Stimulated activated CD8-positive, alpha-beta memory T cell treated with anti-CD3 and anti-CD28 coated beads, Interleukin-7, amount 100 ng/mL, for 4 hours (primary cell): ENCODE results near the gene ACTG1.

Source experiments
- DNase-seq, 2 donors: peaks; one replicate each; pipeline ENCODE4 v3.0.0-alpha.2; 2020; ENCODE audit warnings: low read depth in 2 of 2

Gene ACTG1

GRCh38 chr17:81464586-81464985 is 48.0 kb downstream of the ACTG1 start:
- DNase-seq = no peak

DNA sequence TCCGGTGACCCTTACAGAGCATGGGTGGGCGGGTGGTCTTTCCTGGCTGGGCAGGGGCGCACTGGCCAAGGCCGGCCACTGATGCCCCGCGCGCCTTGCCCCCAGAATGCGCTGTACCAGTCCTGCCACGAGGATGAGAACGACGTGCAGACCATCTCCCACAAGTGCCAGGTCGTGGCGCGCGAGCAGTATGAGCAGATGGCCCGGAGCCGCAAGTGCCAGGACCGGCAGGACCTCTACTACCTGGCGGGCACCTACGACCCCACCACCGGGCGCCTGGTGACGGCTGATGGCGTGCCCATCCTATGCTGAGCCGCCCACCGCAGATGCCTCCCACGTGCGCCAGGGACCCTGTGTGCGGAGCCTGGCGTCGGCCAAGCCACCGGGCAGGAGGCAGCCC is 49.1 kb downstream of the ACTG1 start:
- no peak for DNase-seq

- DNase-seq = no peak
These were observed 50.0 kb downstream of the ACTG1 start for GRCh38 chr17:81462506-81463125.

DNA sequence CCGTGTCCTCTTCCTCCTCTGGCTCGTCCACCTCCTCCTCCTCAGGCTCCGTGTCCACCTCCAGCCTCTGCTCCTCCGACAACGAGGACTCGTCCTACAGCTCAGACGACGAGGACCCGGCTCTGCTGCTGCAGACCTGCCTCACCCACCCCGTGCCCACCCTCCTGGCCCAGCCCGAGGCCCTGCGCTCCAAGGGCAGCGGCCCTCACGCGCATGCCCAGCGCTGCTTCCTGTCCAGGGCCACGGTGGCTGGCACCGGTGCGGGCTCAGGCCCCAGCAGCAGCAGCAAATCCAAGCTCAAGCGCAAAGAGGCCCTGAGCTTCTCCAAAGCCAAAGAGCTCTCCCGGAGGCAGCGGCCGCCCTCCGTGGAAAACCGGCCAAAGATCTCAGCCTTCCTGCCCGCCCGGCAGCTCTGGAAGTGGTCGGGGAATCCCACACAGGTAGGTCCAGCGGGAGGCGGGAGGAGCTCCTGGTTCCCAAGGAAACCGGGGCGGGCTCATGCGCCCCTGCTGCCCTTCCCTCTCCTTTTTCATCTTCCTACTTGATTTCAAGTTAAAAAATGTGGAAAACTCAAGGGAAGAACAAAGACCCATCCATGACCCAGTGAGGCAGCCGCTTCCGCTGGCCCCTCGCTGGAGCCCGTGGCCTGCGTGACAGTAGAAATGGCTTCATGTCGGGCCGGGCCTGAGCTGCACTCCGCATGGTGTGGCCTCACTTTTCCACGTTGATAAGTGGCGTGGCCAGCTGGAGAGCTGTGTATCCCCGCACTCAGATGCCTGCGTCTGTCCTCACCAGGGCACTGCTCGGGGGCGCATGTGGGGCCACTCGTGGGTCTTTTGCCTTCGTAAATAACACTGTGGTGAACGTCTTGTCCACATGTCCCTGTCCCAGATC is 50.7 kb downstream of the ACTG1 start:
- DNase-seq = no peak

DNA sequence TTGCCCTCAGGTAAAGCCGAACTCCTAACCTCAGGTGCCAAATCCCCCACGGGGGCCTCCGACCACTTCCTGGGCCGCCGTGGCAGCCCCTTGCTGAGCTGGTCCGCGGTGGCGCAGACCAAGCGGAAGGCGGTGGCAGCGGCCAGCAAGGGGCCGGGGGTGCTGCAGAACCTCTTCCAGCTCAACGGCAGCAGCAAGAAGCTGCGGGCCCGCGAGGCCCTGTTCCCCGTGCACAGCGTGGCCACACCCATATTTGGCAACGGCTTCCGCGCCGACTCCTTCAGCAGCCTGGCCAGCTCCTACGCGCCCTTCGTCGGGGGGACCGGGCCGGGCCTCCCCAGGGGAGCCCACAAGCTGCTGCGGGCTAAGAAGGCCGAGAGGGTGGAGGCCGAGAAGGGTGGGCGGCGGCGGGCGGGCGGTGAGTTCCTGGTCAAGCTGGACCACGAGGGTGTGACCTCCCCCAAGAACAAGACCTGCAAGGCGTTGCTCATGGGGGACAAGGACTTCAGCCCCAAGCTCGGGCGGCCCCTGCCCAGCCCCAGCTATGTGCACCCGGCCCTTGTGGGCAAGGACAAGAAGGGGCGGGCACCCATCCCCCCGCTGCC is 51.6 kb downstream of the ACTG1 start:
- no peak for DNase-seq
